Astrocyte (in vitro differentiated cells and primary cell): ENCODE results near the gene TNFRSF13B. TPM values are rescaled to one million over a fixed set of nuclear protein-coding genes. Genes with fewer than 3 reads are reported as not detected.
"Not testable (repeated sequence)": the region's sequence is repeated elsewhere in the genome, so short reads cannot be mapped to it uniquely, and the experiment has no call there.

Source experiments
- DNase-seq: peaks from one replicate; pipeline ENCODE4 v3.0.0-alpha.2; 2010; ENCODE audit warnings: low read depth
- FAIRE-seq: peaks from 2 replicates; lab custom pipeline; 2011; peaks lifted over from hg19 to GRCh38; lab: Jason Lieb, UNC
- H2AFZ ChIP-seq: 2 replicates; pipeline ENCODE4 v1.6.0; 2012; ENCODE audit warnings: low read depth, low read length, inconsistent platforms
- H3K27ac ChIP-seq: 2 replicates; pipeline ENCODE4 v1.5.1; 2011; ENCODE audit warnings: low read depth, low read length, inconsistent platforms
- H3K27me3 ChIP-seq: 2 replicates; pipeline ENCODE4 v1.6.0; 2011; ENCODE audit warnings: low read length, inconsistent platforms; ENCODE audit not compliant: insufficient read depth
- H3K36me3 ChIP-seq: 2 replicates; pipeline ENCODE4 v1.5.1; 2011; ENCODE audit warnings: low read length, inconsistent platforms; ENCODE audit not compliant: insufficient read depth
- H3K4me1 ChIP-seq: 2 replicates; pipeline ENCODE4 v1.5.1; 2011; ENCODE audit warnings: low read length, inconsistent platforms; ENCODE audit not compliant: insufficient read depth
- H3K4me2 ChIP-seq: 2 replicates; pipeline ENCODE4 v1.6.0; 2012; ENCODE audit warnings: low read length, inconsistent platforms
- H3K4me3 ChIP-seq: 2 replicates; pipeline ENCODE4 v1.5.1; 2011; ENCODE audit warnings: low read depth, mild to moderate bottlenecking, low read length, inconsistent platforms; ENCODE audit not compliant: insufficient read depth
- H3K79me2 ChIP-seq: 2 replicates; pipeline ENCODE4 v1.6.0; 2012; ENCODE audit warnings: mild to moderate bottlenecking, low read length, inconsistent platforms; ENCODE audit not compliant: insufficient read depth
- H3K9ac ChIP-seq: 2 replicates; pipeline ENCODE4 v1.6.0; 2012; ENCODE audit warnings: mild to moderate bottlenecking, low read length, inconsistent platforms
- H3K9me3 ChIP-seq: 2 replicates; pipeline ENCODE4 v1.5.1; 2012; ENCODE audit warnings: low read depth, mild to moderate bottlenecking, low read length, inconsistent platforms; ENCODE audit not compliant: insufficient read depth
- H4K20me1 ChIP-seq: 2 replicates; pipeline ENCODE4 v1.6.0; 2012; ENCODE audit warnings: low read length, inconsistent platforms; ENCODE audit not compliant: insufficient read depth
- H3K27ac Mint-ChIP-seq: one replicate; pipeline ENCODE4 v1.8.0; 2021; ENCODE audit warnings: mild to moderate bottlenecking, mixed read lengths; ENCODE audit not compliant: unreplicated experiment
- H3K27me3 Mint-ChIP-seq: one replicate; pipeline ENCODE4 v1.8.0; 2021; ENCODE audit warnings: low read depth, mixed read lengths; ENCODE audit not compliant: unreplicated experiment
- H3K36me3 Mint-ChIP-seq: one replicate; pipeline ENCODE4 v1.8.0; 2021; ENCODE audit warnings: low read depth, mixed read lengths; ENCODE audit not compliant: unreplicated experiment
- H3K4me1 Mint-ChIP-seq: one replicate; pipeline ENCODE4 v1.8.0; 2021; ENCODE audit warnings: low read depth, mixed read lengths; ENCODE audit not compliant: unreplicated experiment
- H3K4me3 Mint-ChIP-seq: one replicate; pipeline ENCODE4 v1.8.0; 2021; ENCODE audit warnings: mild to moderate bottlenecking, moderate library complexity, mixed read lengths; ENCODE audit not compliant: unreplicated experiment
- H3K9me3 Mint-ChIP-seq: one replicate; pipeline ENCODE4 v1.8.0; 2021; ENCODE audit warnings: mild to moderate bottlenecking, mixed read lengths; ENCODE audit not compliant: unreplicated experiment
- CTCF ChIP-seq: IDR thresholded peaks from 2 replicates; pipeline ENCODE4 v1.5.1; 2011; ENCODE audit warnings: low read depth, mild to moderate bottlenecking, inconsistent platforms, low read length, moderate library complexity; ENCODE audit not compliant: insufficient read depth
- EZH2 ChIP-seq: IDR thresholded peaks from 2 replicates; pipeline ENCODE4 v1.6.1; 2012; ENCODE audit warnings: mild to moderate bottlenecking, low read length, inconsistent platforms; ENCODE audit not compliant: insufficient read depth
- total RNA-seq: library from RNA; stranded (reverse); gene quantifications from 2 replicates; pipeline ENCODE4 v1.2.1, GENCODE V29; 2021

The TNFRSF13B gene
- total RNA-seq, 1 donor from 2014 or later, result not detected

- H3K27me3 Mint-ChIP-seq, result peaks cover 6% of the 10 kb centered on the region
- H3K27ac Mint-ChIP-seq, result no peak overlapping the region
- H3K4me3 Mint-ChIP-seq, result no peak overlapping the region
- no peaks in the 10 kb centered on the region for H3K36me3 ChIP-seq
- H3K9me3 Mint-ChIP-seq, result no peaks in the 10 kb centered on the region
- no peaks in the 10 kb centered on the region for H3K79me2 ChIP-seq
- no peak overlapping the region for H3K9ac ChIP-seq
- H3K4me2 ChIP-seq, result no peak overlapping the region
- H3K9me3 ChIP-seq, result no peaks in the 10 kb centered on the region
- no peak for FAIRE-seq
- H2AFZ ChIP-seq, result no peak overlapping the region
- peaks cover 5% of the 10 kb centered on the region for H3K4me1 Mint-ChIP-seq
- H3K36me3 Mint-ChIP-seq, result no peaks in the 10 kb centered on the region
- no peak for DNase-seq
- H3K4me3 ChIP-seq, result no peak overlapping the region
- H3K27me3 ChIP-seq, result no peaks in the 10 kb centered on the region
- no peak overlapping the region for H3K27ac ChIP-seq
- no peak for TF ChIP-seq CTCF
- no peak for TF ChIP-seq EZH2
- no peaks in the 10 kb centered on the region for H4K20me1 ChIP-seq
- H3K4me1 ChIP-seq, result peaks cover 20% of the 10 kb centered on the region
Observed at GRCh38 chr17:17018021-17018441, 46.1 kb upstream of the TNFRSF13B start.

- no peak for TF ChIP-seq EZH2
- no peak for TF ChIP-seq CTCF
- Histone ChIP-seq H3K9me3 (no peaks in the 10 kb centered on the region), H3K4me2 (no peak overlapping the region), H3K27ac (no peak overlapping the region), H3K79me2 (no peaks in the 10 kb centered on the region), H2AFZ (no peak overlapping the region), H3K36me3 (no peaks in the 10 kb centered on the region), H3K27me3 (no peaks in the 10 kb centered on the region), H3K4me1 (peaks cover 20% of the 10 kb centered on the region), H4K20me1 (no peaks in the 10 kb centered on the region), H3K9ac (no peak overlapping the region), H3K4me3 (no peak overlapping the region)
- peaks cover 6% of the 10 kb centered on the region for H3K27me3 Mint-ChIP-seq
- peaks cover 5% of the 10 kb centered on the region for H3K4me1 Mint-ChIP-seq
- no peak for FAIRE-seq
- no peak overlapping the region for H3K4me3 Mint-ChIP-seq
- H3K27ac Mint-ChIP-seq, result no peak overlapping the region
- no peaks in the 10 kb centered on the region for H3K9me3 Mint-ChIP-seq
- H3K36me3 Mint-ChIP-seq, result no peaks in the 10 kb centered on the region
- no peak for DNase-seq
Observed at GRCh38 chr17:17017343-17018014, 45.6 kb upstream of the TNFRSF13B start.

GRCh38 chr17:17016199-17017197 lies 44.6 kb upstream of the TNFRSF13B start:
- H3K27me3 ChIP-seq, H3K27ac ChIP-seq, H3K9ac ChIP-seq, H3K4me2 ChIP-seq, H3K27me3 Mint-ChIP-seq, H3K27ac Mint-ChIP-seq, H3K36me3 ChIP-seq, H3K9me3 ChIP-seq, DNase-seq, H3K36me3 Mint-ChIP-seq, H2AFZ ChIP-seq, H3K79me2 ChIP-seq, H3K9me3 Mint-ChIP-seq, H4K20me1 ChIP-seq, H3K4me3 Mint-ChIP-seq, H3K4me3 ChIP-seq, FAIRE-seq, H3K4me1 Mint-ChIP-seq: not testable (repeated sequence)
- peaks cover 16% of the 10 kb centered on the region for H3K4me1 ChIP-seq
